HepG2 (cell line): ENCODE measurements around the gene SRSF3. TPM values are rescaled to one million over a fixed set of nuclear protein-coding genes. Genes with fewer than 3 reads are reported as not detected.

Source experiments
- BHLHE40 ChIP-seq: IDR thresholded peaks from 2 replicates; pipeline ENCODE4 v1.6.1; 2011; ENCODE audit warnings: low read length, improper control_type of control experiment
- DZIP1 ChIP-seq: sonication (generic); formaldehyde crosslinking; IDR thresholded peaks from 2 replicates; pipeline ENCODE4 v1.5.0; 2020; ENCODE audit warnings: mild to moderate bottlenecking, missing genetic modification reagents
- HES4 ChIP-seq: sonication (generic); formaldehyde crosslinking; IDR thresholded peaks from 2 replicates; pipeline ENCODE4 v1.9.0; 2021; ENCODE audit warnings: mild to moderate bottlenecking, missing genetic modification reagents, borderline replicate concordance
- NFRKB ChIP-seq: fragments of 450-650 bp; IDR thresholded peaks from 2 replicates; pipeline ENCODE4 v1.6.1; 2017
- NONO ChIP-seq, 2 experiments: fragments of 450-650 bp in 1 of 2; sonication (generic) in 1 of 2; formaldehyde crosslinking in 1 of 2; IDR thresholded peaks in 1 of 2; conservative IDR thresholded peaks in 1 of 2; 2 replicates each; pipeline versions ENCODE4 v1.6.1 to v1.8.0; 2017 to 2022; ENCODE audit warnings: mild to moderate bottlenecking in 1 of 2, missing genetic modification reagents in 1 of 2, moderate library complexity in 1 of 2
- ZNF737 ChIP-seq: sonication (generic); formaldehyde crosslinking; IDR thresholded peaks from 2 replicates; pipeline ENCODE4 v1.5.0; 2020; ENCODE audit warnings: missing genetic modification reagents, mild to moderate bottlenecking, borderline replicate concordance
- ZNF766 ChIP-seq: sonication (generic); formaldehyde crosslinking; IDR thresholded peaks from 2 replicates; pipeline ENCODE4 v1.5.0; 2020; ENCODE audit warnings: missing genetic modification reagents, borderline replicate concordance
- polyA plus RNA-seq, 8 experiments: library from polyadenylated mRNA; depleted of rRNA in 3 of 8; stranded (reverse) in 7 of 8; unstranded in 1 of 8; fragments of >200 nt; fragmentation: Illumina TruSeq in 4 of 8; extraction: Trizol in 4 of 8; gene quantifications; 2 replicates each; pipeline versions ENCODE4 v1.2.1 to v1.2.3, GENCODE V29; 2011 to 2016; ENCODE audit warnings: low read depth in 4 of 8, missing spikeins in 1 of 8, mixed read lengths in 1 of 8; ENCODE audit not compliant: insufficient read depth in 1 of 8
- total RNA-seq, 5 experiments: library from RNA; depleted of rRNA; stranded (reverse); fragments of >200 nt; fragmentation: Illumina TruSeq; extraction: Trizol; gene quantifications; 2 replicates each; pipeline ENCODE4 v1.2.3, GENCODE V29; 2016; ENCODE audit warnings: low read depth in 1 of 5
- TF ChIP-seq, protein P1 (sequence below): sonication (generic); formaldehyde crosslinking; IDR thresholded peaks from 2 replicates; pipeline ENCODE4 v1.4.0; 2020; ENCODE audit warnings: missing genetic modification reagents, mild to moderate bottlenecking, borderline replicate concordance
- TF ChIP-seq, protein P2 (sequence below): sonication (generic); formaldehyde crosslinking; conservative IDR thresholded peaks from 2 replicates; pipeline ENCODE4 v1.4.0; 2020; ENCODE audit warnings: mild to moderate bottlenecking, missing genetic modification reagents, moderate library complexity
- TF ChIP-seq, protein P3 (sequence below), 2 experiments: sonication (generic) in 1 of 2; formaldehyde crosslinking in 1 of 2; IDR thresholded peaks; 2 replicates each; pipeline versions ENCODE4 v1.5.1 to v1.6.1; 2011 to 2020; ENCODE audit warnings: borderline replicate concordance in 1 of 2, low read depth in 1 of 2, low read length in 1 of 2, mild to moderate bottlenecking in 1 of 2, missing genetic modification reagents in 1 of 2, moderate library complexity in 1 of 2
- TF ChIP-seq, protein P4 (sequence below): sonication (generic); formaldehyde crosslinking; IDR thresholded peaks from 2 replicates; pipeline ENCODE4 v1.9.0; 2021; ENCODE audit warnings: missing genetic modification reagents, mild to moderate bottlenecking, borderline replicate concordance

The SRSF3 gene
- total and polyA plus RNA-seq, 2 of the 13 experiments (the other 11 are each of a cell fraction or from before 2014, with no cell fraction given) = 206 to 684 TPM

DNA sequence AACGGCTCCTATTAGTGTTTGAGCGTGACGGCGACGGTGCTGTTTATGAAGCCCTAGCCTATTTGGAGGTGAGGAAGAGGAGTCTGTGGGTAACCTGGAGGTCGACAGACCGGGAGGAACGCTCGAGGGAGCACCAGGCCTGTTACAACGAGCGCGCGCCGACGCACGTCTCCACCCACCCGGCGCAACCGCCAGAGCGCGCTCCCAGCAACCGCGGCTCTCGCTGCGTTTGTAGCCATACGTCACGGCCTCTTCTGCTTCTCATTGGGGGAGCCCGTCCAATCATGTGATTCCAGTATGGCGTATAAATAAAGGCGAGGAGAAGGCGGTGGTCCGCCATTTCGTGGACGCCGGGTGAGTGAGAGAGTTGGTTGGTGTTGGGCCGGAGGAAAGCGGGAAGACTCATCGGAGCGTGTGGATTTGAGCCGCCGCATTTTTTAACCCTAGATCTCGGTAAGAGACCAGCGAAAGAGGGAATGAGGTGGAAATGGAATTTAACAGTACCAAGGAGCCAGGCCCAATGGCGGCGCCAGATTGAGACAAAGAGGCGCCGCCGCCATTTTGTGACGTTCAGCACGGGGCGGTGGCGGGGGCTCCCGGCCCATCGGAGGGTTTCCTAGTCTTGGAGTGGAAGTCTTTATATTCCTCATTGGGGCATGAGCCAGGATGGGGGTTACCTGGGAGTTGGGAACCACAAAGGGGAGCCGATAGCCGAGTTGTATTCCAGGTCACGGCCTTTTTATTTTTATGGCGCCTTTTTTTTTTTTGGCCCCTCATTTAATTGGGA lies at the start of gene SRSF3 (continued):
- TF ChIP-seq DZIP1 (CRISPR knock-in tag) = no peak
- TF ChIP-seq BHLHE40 = peak; percentile 44; the same call in 1 of the 2 replicates
- TF ChIP-seq, protein P1, sequence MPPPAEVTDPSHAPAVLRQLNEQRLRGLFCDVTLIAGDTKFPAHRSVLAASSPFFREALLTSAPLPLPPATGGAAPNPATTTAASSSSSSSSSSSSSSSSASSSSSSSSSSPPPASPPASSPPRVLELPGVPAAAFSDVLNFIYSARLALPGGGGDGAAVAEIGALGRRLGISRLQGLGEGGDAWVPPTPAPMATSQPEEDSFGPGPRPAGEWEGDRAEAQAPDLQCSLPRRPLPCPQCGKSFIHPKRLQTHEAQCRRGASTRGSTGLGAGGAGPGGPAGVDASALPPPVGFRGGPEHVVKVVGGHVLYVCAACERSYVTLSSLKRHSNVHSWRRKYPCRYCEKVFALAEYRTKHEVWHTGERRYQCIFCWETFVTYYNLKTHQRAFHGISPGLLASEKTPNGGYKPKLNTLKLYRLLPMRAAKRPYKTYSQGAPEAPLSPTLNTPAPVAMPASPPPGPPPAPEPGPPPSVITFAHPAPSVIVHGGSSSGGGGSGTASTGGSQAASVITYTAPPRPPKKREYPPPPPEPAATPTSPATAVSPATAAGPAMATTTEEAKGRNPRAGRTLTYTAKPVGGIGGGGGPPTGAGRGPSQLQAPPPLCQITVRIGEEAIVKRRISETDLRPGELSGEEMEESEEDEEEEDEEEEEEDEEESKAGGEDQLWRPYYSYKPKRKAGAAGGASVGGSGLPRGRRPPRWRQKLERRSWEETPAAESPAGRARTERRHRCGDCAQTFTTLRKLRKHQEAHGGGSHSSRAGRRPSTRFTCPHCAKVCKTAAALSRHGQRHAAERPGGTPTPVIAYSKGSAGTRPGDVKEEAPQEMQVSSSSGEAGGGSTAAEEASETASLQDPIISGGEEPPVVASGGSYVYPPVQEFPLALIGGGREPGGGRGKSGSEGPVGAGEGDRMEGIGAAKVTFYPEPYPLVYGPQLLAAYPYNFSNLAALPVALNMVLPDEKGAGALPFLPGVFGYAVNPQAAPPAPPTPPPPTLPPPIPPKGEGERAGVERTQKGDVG (CRISPR knock-in tag) = peak; percentile 95
- TF ChIP-seq NONO (IDR thresholded peaks at IDR 0.05) = 0 out of 2 replicates have a peak, but pooled peaks have one; percentile 73
- peak; percentile 76; the same call in 1 of the 2 replicates for TF ChIP-seq NONO (CRISPR knock-in tag; conservative IDR thresholded peaks at IDR 0.05)
- no peak; the same call in 1 of the 2 replicates for TF ChIP-seq ZNF766 (CRISPR knock-in tag)
- peak; percentile 90; the same call in 1 of the 2 replicates for TF ChIP-seq ZNF737
- peak; percentile 100 for TF ChIP-seq NFRKB
- TF ChIP-seq HES4 (CRISPR knock-in tag) = peak; percentile 59; the same call in 1 of the 2 replicates
- TF ChIP-seq, protein P2, sequence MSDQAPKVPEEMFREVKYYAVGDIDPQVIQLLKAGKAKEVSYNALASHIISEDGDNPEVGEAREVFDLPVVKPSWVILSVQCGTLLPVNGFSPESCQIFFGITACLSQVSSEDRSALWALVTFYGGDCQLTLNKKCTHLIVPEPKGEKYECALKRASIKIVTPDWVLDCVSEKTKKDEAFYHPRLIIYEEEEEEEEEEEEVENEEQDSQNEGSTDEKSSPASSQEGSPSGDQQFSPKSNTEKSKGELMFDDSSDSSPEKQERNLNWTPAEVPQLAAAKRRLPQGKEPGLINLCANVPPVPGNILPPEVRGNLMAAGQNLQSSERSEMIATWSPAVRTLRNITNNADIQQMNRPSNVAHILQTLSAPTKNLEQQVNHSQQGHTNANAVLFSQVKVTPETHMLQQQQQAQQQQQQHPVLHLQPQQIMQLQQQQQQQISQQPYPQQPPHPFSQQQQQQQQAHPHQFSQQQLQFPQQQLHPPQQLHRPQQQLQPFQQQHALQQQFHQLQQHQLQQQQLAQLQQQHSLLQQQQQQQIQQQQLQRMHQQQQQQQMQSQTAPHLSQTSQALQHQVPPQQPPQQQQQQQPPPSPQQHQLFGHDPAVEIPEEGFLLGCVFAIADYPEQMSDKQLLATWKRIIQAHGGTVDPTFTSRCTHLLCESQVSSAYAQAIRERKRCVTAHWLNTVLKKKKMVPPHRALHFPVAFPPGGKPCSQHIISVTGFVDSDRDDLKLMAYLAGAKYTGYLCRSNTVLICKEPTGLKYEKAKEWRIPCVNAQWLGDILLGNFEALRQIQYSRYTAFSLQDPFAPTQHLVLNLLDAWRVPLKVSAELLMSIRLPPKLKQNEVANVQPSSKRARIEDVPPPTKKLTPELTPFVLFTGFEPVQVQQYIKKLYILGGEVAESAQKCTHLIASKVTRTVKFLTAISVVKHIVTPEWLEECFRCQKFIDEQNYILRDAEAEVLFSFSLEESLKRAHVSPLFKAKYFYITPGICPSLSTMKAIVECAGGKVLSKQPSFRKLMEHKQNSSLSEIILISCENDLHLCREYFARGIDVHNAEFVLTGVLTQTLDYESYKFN (CRISPR knock-in tag) = no peak; the same call in none of the 2 replicates
- TF ChIP-seq, protein P3, sequence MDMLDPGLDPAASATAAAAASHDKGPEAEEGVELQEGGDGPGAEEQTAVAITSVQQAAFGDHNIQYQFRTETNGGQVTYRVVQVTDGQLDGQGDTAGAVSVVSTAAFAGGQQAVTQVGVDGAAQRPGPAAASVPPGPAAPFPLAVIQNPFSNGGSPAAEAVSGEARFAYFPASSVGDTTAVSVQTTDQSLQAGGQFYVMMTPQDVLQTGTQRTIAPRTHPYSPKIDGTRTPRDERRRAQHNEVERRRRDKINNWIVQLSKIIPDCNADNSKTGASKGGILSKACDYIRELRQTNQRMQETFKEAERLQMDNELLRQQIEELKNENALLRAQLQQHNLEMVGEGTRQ (IDR thresholded peaks at IDR 0.05; ENCODE audit: low read depth, low read length) = peak; percentile 78
- TF ChIP-seq, protein P3 (CRISPR knock-in tag; IDR thresholded peaks at IDR 0.05; ENCODE audit: borderline replicate concordance) = peak; percentile 91; the same call in 1 of the 2 replicates
- TF ChIP-seq, protein P4, sequence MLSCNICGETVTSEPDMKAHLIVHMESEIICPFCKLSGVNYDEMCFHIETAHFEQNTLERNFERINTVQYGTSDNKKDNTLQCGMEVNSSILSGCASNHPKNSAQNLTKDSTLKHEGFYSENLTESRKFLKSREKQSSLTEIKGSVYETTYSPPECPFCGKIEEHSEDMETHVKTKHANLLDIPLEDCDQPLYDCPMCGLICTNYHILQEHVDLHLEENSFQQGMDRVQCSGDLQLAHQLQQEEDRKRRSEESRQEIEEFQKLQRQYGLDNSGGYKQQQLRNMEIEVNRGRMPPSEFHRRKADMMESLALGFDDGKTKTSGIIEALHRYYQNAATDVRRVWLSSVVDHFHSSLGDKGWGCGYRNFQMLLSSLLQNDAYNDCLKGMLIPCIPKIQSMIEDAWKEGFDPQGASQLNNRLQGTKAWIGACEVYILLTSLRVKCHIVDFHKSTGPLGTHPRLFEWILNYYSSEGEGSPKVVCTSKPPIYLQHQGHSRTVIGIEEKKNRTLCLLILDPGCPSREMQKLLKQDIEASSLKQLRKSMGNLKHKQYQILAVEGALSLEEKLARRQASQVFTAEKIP (CRISPR knock-in tag) = no peak
